Peyer's patch (tissue), 4 donors: ENCODE results near the gene TLK2. TPM values are rescaled to one million over a fixed set of nuclear protein-coding genes. Genes with fewer than 3 reads are reported as not detected.
"Not testable (repeated sequence)": the region's sequence is repeated elsewhere in the genome, so short reads cannot be mapped to it uniquely, and the experiment has no call there.

ENCODE experiments used
- DNase-seq, 3 donors: peaks; one replicate each; pipeline ENCODE4 v3.0.0-alpha.2; 2017 to 2019
- H3K27ac ChIP-seq, 4 donors: fragments of 200-600 bp; sonication (generic); one replicate each; pipeline ENCODE4 v1.5.1; 2016 to 2019
- H3K27me3 ChIP-seq, 2 donors: fragments of 200-600 bp; sonication (generic); one replicate each; pipeline ENCODE4 v1.5.1; 2019
- H3K36me3 ChIP-seq, 3 donors: fragments of 200-600 bp; sonication (generic); one replicate each; pipeline ENCODE4 v1.5.1; 2016 to 2019
- H3K4me1 ChIP-seq, 4 donors: fragments of 200-600 bp; sonication (generic); one replicate each; pipeline ENCODE4 v1.5.1; 2016 to 2019
- H3K4me3 ChIP-seq, 4 donors: fragments of 200-600 bp; sonication (generic); 1 replicate in 3 of 4; 2 replicates in 1 of 4; pipeline ENCODE4 v1.5.1; 2016 to 2019; ENCODE audit warnings: mild to moderate bottlenecking in 1 of 4
- H3K9me3 ChIP-seq, 4 donors: fragments of 200-600 bp; sonication (generic); one replicate each; pipeline ENCODE4 v1.5.1; 2016 to 2019; ENCODE audit warnings: mild to moderate bottlenecking in 1 of 4
- POLR2A ChIP-seq, 2 donors: fragments of 450-650 bp; IDR thresholded peaks; one replicate each; pipeline ENCODE4 v1.5.1; 2017; ENCODE audit warnings: antibody characterized with exemption in 2 of 2, mild to moderate bottlenecking in 2 of 2, moderate library complexity in 2 of 2
- total RNA-seq, 4 donors: library from RNA; depleted of rRNA; stranded (reverse); fragments of >200 nt; gene quantifications; one replicate each; pipeline ENCODE4 v1.1.0, GENCODE V29; 2016

TLK2 gene
- total RNA-seq, 4 donors from 2014 or later = 33.8 to 65.2 (median 49.3) TPM

DNA sequence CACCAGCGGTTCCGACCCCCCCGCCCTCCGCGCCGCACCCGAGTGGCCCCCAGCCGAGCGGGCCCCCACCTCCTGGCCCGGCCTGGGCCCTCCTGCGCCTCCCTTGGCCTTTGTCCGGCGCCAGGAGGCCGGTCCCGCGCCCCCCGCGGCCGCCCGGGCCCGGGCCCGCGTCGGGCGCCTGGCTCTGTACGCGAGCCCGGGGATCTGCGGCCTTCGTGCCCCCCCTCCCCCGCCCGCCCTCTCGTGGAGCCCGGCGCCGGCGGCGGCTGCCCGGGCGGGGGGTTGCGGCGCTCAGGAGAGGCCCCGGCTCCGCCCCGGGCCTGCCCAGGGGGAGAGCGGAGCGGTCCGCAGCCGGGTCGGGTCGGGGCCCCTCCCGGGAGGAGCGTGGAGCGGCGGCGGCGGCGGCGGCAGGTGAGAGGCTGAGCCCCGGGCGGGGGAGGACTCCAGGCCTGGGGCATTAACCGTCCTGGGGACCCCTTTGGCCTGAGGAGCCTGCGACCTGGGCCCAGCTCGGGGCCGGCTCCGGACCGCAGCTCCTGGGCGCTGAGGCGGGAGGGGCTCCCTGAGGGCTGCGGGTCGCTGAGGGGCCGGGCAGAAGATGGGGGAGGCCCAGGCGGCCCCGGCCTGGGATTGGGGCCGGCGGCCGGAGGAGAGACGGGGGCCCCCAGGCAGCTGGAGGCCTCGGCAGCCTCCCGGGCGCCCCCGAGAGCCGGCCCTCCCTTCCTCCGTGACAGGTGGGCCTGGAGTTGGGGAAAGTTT, 434 bp downstream of the TLK2 start:
- Histone ChIP-seq H3K4me1 (peaks cover 0 to 33% (median 3%) of the 10 kb centered on the region in 4 donors), H3K4me3 (peak overlapping the region; percentile 82 to 99 (median 92)), H3K27ac (peak overlapping the region; percentile 93 to 98 (median 97))
- H3K9me3 ChIP-seq, H3K27me3 ChIP-seq, H3K36me3 ChIP-seq: not testable (repeated sequence)
- TF ChIP-seq POLR2A (IDR thresholded peaks at IDR 0.05) = peak in 1 of 2 donors; percentile 17
- DNase-seq = peak in 2 of 3 donors; percentile 57 to 68

DNA sequence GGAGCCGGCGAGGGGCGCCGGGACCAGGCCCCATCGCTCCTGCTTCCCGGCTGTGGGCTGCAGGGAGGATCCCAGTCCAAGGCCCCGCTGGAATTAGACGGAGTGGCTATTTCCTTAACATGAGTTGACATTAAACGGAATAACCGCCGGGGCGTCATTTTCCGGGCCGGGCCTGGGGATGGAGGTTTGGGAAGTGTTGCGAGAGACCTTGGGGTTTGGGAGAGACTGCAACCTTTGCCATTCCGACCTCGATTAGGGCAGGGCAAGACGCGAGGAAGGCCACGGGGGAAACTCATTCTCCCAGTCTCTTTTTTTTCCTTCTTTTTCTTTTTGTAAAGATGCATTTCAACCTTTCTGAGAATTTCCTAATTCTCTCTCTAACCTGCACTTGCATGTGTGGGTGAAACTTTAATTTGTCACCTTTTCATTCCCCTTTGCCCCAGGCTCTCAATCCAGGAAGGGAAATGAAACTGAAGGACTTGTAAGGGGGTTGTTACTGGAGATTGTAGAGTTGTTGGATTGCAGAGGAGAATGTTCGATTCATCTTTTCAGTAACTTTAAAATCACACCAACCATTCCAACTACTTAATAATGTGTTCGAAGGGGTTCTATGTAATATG, 1.1 kb downstream of the TLK2 start:
- peak; percentile 20 to 58 (median 57) for DNase-seq
- peaks cover 0 to 36% (median 3%) of the 10 kb centered on the region in 4 donors for H3K4me1 ChIP-seq
- H3K27ac ChIP-seq = peak overlapping the region; percentile 93 to 98 (median 97)
- not testable (repeated sequence) for H3K27me3 ChIP-seq, H3K9me3 ChIP-seq, H3K36me3 ChIP-seq
- peak overlapping the region; percentile 82 to 99 (median 92) for H3K4me3 ChIP-seq

DNA sequence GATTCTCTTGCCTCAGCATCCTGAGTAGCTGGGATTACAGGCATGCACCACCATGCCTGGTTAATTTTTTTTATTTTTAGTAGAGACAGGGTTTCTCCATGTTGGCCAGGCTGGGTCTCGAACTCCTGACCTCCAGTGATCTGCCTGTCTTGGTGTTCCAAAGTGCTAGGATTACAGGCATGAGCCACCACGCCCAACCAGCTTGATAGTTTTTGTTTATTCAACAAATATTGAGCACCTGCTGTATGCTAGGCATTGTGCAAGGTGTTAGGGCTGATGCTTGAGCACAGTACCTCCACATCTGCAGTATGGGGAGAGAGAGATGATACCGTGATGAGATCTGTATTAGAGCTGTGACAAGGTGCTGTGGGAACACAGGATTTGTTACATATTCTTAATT, 3.9 kb downstream of the TLK2 start:
- not testable (repeated sequence) for H3K36me3 ChIP-seq, H3K4me3 ChIP-seq, H3K27ac ChIP-seq, H3K27me3 ChIP-seq, H3K9me3 ChIP-seq, DNase-seq
- peaks cover 0 to 37% (median 2%) of the 10 kb centered on the region in 4 donors for H3K4me1 ChIP-seq

DNA sequence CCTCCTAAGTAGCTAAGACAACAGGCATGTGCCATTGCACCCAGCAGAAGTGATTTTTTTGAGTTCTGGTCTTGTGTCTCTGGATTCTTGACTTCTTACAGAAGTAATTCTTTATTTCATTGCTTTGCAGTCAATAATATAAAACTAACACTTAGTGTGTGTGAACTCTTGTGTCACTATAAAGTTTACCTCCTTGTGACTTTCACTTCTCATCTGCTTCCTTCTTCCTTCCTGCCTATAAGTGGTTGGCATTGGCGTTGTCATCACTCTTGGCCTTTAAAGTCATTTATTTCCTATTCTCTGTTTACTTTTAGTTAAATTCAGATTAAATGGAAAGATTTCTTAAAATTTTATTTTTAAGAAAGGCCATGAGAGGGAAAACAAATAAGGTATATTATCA, 12.4 kb downstream of the TLK2 start:
- not testable (repeated sequence) for DNase-seq, H3K4me1 ChIP-seq, H3K36me3 ChIP-seq, H3K27me3 ChIP-seq, H3K9me3 ChIP-seq, H3K27ac ChIP-seq, H3K4me3 ChIP-seq

DNA sequence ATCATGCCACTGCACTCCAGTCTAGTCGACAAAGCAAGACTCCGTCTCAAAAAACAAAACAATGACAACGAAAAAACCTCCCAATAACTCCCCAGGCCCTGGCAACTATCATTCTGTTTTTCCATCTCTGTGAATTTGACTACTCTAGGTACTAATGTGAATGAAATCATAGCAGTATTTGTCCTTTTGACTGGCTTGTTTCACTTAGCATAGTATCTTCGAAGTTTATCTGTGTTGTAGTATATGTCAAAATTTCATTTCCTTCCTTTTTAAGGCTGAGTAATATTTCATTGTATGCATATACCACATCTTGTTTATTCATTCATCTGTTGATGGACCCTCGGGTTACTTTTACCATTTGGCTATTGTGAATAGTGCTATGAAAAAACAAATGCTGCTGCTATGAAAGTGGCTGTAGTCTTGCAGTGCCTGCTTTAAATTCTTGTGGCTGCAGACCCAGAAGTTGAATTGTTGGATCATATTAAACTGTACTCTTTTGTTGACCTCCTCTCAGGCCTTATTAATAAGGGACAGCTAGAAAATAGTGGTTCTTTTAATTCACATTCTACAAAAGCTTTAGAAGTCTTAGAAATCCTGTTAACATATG, 14.5 kb downstream of the TLK2 start:
- H3K4me1 ChIP-seq, DNase-seq, H3K27ac ChIP-seq, H3K27me3 ChIP-seq, H3K4me3 ChIP-seq, H3K36me3 ChIP-seq, H3K9me3 ChIP-seq: not testable (repeated sequence)

- H3K27ac ChIP-seq, H3K36me3 ChIP-seq, H3K9me3 ChIP-seq, H3K4me3 ChIP-seq, DNase-seq, H3K4me1 ChIP-seq, H3K27me3 ChIP-seq: not testable (repeated sequence)
These were observed 15.4 kb downstream of the TLK2 start for GRCh38 chr17:62494073-62494472.

DNA sequence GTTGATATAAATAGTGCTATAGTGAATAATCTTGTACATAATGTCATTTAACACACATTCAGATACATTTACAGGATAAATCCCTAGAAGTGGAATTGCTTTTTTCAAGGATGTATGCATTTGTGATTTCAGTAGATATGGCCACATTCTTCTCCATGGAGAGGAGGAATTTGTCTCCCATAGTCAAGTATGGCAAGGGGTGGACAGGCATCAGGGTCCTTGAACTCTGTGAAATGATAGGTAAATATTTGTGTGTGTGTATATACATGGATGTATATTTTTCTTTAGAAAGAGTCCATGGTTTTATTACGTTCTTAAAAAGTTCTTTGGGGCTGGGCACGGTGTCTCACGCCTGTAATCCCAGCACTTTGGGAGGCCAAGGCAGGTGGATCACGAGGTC, 17.7 kb downstream of the TLK2 start:
- not testable (repeated sequence) for H3K36me3 ChIP-seq, H3K27ac ChIP-seq, H3K4me1 ChIP-seq, H3K9me3 ChIP-seq, H3K4me3 ChIP-seq, H3K27me3 ChIP-seq, DNase-seq

DNA sequence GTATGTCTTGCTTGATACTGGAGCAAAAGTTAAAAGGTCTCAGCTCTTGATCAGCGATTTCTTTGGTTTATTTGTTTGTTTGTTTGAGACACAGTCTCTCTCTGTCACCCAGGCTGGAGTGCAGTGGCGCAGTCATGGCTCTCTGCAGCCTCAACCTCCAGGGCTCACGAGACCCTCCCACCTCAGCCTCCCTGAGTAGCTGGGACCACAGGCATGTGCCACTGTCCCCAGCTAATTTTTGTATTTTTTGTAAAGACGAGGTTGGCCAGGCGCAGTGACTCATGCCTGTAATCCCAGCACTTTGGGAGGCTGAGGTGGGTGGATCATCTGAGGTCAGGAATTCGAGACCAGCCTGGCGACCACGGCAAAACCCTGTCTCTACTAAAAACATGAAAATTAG, 20.2 kb downstream of the TLK2 start:
- not testable (repeated sequence) for H3K27ac ChIP-seq, H3K4me1 ChIP-seq, DNase-seq, H3K27me3 ChIP-seq, H3K36me3 ChIP-seq, H3K4me3 ChIP-seq, H3K9me3 ChIP-seq

GRCh38 chr17:62500463-62500862, 21.8 kb downstream of the TLK2 start:
- not testable (repeated sequence) for H3K4me1 ChIP-seq, H3K9me3 ChIP-seq

GRCh38 chr17:62504857-62505256, 26.2 kb downstream of the TLK2 start:
- not testable (repeated sequence) for H3K9me3 ChIP-seq, H3K27ac ChIP-seq, DNase-seq, H3K4me3 ChIP-seq, H3K4me1 ChIP-seq, H3K27me3 ChIP-seq, H3K36me3 ChIP-seq

More at GRCh38 chr17:62500463-62500862, 21.8 kb downstream of the TLK2 start:
- DNase-seq, H3K36me3 ChIP-seq, H3K27me3 ChIP-seq, H3K4me3 ChIP-seq, H3K27ac ChIP-seq: not testable (repeated sequence)

DNA sequence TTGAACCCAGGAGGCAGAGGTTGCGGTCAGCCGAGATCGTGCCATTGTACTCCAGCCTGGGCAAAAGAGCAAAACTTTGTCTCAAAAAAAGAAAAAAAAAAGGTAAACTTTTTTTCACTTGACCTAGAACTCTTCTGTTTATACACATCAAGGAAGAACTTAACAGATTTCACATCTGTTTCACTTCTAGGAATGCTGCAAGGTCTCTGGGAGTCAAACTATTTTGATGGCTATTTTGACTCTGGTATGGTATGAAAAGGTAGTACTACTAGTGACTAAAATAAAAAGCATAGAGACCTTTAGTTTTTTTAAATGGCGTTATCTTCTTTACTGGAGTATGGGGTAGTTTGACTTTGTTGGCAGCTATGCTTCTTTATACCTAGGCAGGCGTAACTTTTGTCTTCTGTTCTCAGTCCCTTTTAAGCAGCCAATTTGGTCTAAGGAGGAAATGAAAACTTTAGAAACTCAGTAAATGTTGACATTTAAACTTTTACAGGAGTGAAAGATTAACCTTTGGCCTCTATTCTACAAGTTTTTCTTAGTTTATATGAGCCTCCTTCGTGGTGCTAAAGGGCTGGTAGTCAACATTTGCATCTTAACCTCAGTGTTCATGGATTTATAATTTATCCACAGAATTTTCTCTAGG, 28.7 kb downstream of the TLK2 start:
- not testable (repeated sequence) for H3K27ac ChIP-seq, H3K27me3 ChIP-seq, H3K9me3 ChIP-seq, DNase-seq, H3K36me3 ChIP-seq, H3K4me3 ChIP-seq
- H3K4me1 ChIP-seq = peaks cover 0 to 12% (median 0%) of the 10 kb centered on the region in 4 donors

GRCh38 chr17:62510247-62510819, 31.7 kb downstream of the TLK2 start:
- not testable (repeated sequence) for H3K9me3 ChIP-seq, H3K4me3 ChIP-seq, DNase-seq, H3K36me3 ChIP-seq, H3K27me3 ChIP-seq, H3K27ac ChIP-seq
- H3K4me1 ChIP-seq = peaks cover 0 to 12% (median 0%) of the 10 kb centered on the region in 4 donors

DNA sequence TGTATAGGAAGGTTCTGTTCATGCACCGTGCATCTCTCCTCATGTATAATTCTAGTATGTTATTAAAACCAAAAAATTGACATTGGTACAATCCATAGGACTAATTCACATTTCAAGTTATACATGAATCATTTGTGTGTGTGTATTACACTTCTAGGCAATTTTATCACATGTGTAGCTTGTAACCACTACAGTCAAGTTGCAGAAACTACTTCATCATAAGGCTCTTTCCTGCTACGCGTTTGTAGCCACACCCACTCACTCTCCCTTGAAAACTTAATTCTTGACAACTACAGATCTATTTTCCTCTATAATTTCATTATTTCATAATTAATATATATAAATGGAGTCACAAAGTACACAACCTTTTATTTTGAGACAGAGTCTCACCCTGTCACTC, 32.4 kb downstream of the TLK2 start:
- H3K9me3 ChIP-seq, H3K4me3 ChIP-seq, H3K27ac ChIP-seq, DNase-seq, H3K36me3 ChIP-seq, H3K27me3 ChIP-seq: not testable (repeated sequence)
- H3K4me1 ChIP-seq = peaks cover 0 to 12% (median 0%) of the 10 kb centered on the region in 4 donors

DNA sequence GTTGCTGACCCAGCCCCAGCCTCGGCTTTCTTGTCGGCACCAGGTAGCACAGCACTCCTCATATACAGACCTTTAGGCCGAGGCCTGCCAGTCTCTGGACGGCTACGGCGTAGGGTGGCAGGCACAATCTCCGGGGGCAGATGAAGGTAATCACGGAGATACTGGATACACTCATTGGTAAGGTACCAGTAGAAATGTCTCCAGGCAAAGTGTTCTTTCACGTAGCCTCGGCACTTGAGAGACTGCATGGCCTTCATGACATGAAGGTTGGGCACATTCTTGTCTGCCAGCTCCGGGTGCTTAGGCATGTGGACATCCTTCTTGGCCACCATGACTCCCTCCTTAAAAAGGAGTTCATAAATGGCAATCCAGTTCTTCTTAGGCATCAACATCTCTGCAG, 37.8 kb downstream of the TLK2 start:
- not testable (repeated sequence) for H3K4me3 ChIP-seq, H3K27ac ChIP-seq

More for the DNA sequence above, 37.8 kb downstream of the TLK2 start:
- DNase-seq, H3K9me3 ChIP-seq, H3K36me3 ChIP-seq, H3K27me3 ChIP-seq, H3K4me1 ChIP-seq: not testable (repeated sequence)
